ENCODE measurements around the gene CCIN. TPM values are rescaled to one million over a fixed set of nuclear protein-coding genes. Genes with fewer than 3 reads are reported as not detected.

The CCIN gene
- total RNA-seq, 1 experiment from 2014 or later: 0.20 TPM

DNA sequence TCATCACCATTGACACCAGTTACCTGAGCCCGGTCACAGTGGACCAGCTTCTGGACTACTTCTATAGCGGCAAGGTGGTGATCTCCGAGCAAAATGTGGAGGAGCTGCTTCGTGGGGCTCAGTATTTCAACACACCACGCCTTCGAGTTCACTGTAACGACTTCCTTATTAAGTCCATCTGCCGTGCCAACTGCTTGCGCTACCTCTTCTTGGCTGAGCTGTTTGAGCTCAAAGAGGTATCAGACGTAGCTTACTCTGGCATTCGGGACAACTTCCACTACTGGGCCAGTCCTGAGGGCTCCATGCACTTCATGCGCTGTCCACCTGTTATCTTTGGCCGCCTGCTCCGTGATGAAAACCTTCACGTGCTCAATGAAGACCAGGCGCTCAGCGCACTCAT, 520 bp downstream of the CCIN start:
- ATAC-seq: no peak
- Histone ChIP-seq H3K4me2 (ENCODE audit: low read length) (no peak overlapping the region), H3K36me3 (ENCODE audit: control insufficient read depth in 1 of 2, insufficient read depth in 2 of 2, low read length in 2 of 2) (no peaks in the 10 kb centered on the region), H3K79me2 (ENCODE audit: insufficient read depth, low read length) (no peaks in the 10 kb centered on the region), H3K9me2 (ENCODE audit: insufficient read depth) (no peaks in the 10 kb centered on the region), H3K4me3 (replicated peaks in 1 of 2; ENCODE audit: low read depth in 1 of 2, low read length in 2 of 2) (no peak overlapping the region), H3K9ac (ENCODE audit: low read length) (no peak overlapping the region), H3K9me3 (ENCODE audit: control insufficient read depth in 1 of 2, insufficient read depth in 1 of 2, low read depth in 1 of 2, low read length in 2 of 2) (no peaks in the 10 kb centered on the region), H3K27ac (ENCODE audit: low read depth, low read length) (no peak overlapping the region), H3K27me3 (ENCODE audit: insufficient read depth, low read length) (no peaks in the 10 kb centered on the region), H2AFZ (ENCODE audit: low read depth, low read length, poor library complexity, severe bottlenecking) (no peak overlapping the region), H3K4me1 (ENCODE audit: control insufficient read depth in 1 of 2, insufficient read depth in 2 of 2, low read length in 2 of 2) (peaks cover 0 to 8% of the 10 kb centered on the region in 2 experiments; a peak in 1 of 4 replicates), H4K20me1 (ENCODE audit: insufficient read depth) (no peaks in the 10 kb centered on the region)
- ChIA-PET RAD21 (ENCODE audit: low non-redundant PET in 1 of 2, low total read pairs in 2 of 2, uncharacterized antibody in 2 of 2, unreplicated experiment in 2 of 2) (no interaction called here), CTCF (no interaction called here), POLR2A (no interaction called here)
- BruUV-seq (replicated peaks): no TSS peak
- no peak for DNase-seq (ENCODE audit: low read depth, low spot score)
- TF ChIP-seq POLR2AphosphoS5 (IDR thresholded peaks at IDR 0.05; ENCODE audit: low read depth, low read length) (no peak), YY1 (IDR thresholded peaks at IDR 0.05; ENCODE audit: extremely low read depth, insufficient replicate concordance, low read depth, low read length) (no peak), RAD21 (IDR thresholded peaks at IDR 0.05; ENCODE audit: low read depth) (no peak), ELF1 (IDR thresholded peaks at IDR 0.05; ENCODE audit: borderline replicate concordance, low read depth) (no peak), TCF7L2 (IDR thresholded peaks at IDR 0.05; ENCODE audit: borderline replicate concordance, extremely low read depth, insufficient read depth, insufficient read length) (no peak), ZFX (IDR thresholded peaks at IDR 0.05) (no peak), EZH2 (IDR thresholded peaks at IDR 0.05) (no peak), CBX3 (IDR thresholded peaks at IDR 0.05; ENCODE audit: low read depth) (no peak), CEBPB (IDR thresholded peaks at IDR 0.05; ENCODE audit: low read depth) (no peak), JUND (IDR thresholded peaks at IDR 0.05) (no peak)
- TF ChIP-seq, protein P1, sequence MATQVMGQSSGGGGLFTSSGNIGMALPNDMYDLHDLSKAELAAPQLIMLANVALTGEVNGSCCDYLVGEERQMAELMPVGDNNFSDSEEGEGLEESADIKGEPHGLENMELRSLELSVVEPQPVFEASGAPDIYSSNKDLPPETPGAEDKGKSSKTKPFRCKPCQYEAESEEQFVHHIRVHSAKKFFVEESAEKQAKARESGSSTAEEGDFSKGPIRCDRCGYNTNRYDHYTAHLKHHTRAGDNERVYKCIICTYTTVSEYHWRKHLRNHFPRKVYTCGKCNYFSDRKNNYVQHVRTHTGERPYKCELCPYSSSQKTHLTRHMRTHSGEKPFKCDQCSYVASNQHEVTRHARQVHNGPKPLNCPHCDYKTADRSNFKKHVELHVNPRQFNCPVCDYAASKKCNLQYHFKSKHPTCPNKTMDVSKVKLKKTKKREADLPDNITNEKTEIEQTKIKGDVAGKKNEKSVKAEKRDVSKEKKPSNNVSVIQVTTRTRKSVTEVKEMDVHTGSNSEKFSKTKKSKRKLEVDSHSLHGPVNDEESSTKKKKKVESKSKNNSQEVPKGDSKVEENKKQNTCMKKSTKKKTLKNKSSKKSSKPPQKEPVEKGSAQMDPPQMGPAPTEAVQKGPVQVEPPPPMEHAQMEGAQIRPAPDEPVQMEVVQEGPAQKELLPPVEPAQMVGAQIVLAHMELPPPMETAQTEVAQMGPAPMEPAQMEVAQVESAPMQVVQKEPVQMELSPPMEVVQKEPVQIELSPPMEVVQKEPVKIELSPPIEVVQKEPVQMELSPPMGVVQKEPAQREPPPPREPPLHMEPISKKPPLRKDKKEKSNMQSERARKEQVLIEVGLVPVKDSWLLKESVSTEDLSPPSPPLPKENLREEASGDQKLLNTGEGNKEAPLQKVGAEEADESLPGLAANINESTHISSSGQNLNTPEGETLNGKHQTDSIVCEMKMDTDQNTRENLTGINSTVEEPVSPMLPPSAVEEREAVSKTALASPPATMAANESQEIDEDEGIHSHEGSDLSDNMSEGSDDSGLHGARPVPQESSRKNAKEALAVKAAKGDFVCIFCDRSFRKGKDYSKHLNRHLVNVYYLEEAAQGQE (IDR thresholded peaks at IDR 0.05; ENCODE audit: low read depth): no peak
- TF ChIP-seq, protein P2, sequence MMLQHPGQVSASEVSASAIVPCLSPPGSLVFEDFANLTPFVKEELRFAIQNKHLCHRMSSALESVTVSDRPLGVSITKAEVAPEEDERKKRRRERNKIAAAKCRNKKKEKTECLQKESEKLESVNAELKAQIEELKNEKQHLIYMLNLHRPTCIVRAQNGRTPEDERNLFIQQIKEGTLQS (IDR thresholded peaks at IDR 0.05): no peak
- intact Hi-C loops (cut with micrococcal nuclease): loop anchor here (5.0 kb wide), 1 partner anchor 212 kb away; the partner anchor contains the start of gene OR2S2

All from HCT116 (cell line).